ENCODE results near the gene CACNB2. TPM values are rescaled to one million over a fixed set of nuclear protein-coding genes. Genes with fewer than 3 reads are reported as not detected.

CACNB2 gene
- total RNA-seq, 2 donors from 2014 or later, result 16.8 to 21.6 TPM

DNA sequence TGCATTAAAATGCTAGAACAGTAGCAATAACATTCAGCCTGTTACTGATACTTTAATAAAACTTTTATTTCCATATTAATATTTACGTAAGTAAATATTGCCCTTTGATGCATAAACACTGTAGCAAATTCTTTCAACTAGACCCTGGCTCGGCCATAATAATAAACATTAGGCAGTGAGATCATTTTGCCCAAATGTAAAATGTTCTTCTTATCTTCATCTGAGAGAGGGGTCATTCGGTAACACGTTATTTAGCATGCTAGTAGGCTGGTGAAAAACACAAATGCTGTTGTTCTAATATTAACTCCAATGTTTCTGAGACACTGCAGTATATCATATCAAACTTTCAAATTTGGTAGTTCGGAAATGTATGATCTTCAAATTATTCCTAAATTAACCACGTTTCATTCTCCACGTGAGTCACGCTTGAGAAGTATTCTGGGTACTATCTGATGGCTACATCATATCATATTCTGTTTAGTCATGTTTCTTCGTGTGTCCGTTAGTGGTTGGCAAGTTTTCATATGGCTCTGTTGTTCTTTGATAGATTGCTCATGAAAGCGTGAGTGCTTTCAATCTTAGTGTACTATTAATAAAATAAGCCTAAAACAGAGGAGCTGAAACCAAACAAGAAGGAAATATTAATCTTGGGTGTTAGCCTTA lies 365.4 kb downstream of the CACNB2 start:
- intact Hi-C loops (cut with DNase I), result no loop called here
- DNase-seq (ENCODE audit: low spot score), result no peak

DNA sequence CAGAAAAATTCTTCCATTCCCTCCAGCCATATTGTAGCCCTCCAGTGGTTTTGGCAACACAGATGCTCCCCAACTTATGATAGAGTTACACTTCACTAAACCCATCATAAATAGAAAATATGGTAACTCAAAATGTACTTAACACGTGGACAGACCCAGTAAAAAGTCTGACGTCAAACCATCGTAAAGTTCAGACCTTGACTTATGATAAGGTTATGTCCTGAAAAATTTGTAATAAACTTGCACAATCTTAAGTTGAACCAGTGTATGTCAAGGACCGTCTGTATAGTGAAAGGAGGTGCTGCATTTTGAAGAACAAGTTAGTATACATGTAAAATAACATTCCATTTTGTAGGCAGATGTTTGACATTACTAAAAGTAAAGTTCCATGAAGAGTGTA lies 368.4 kb downstream of the CACNB2 start:
- intact Hi-C loops (cut with DNase I), result no loop called here
- no peak for DNase-seq (ENCODE audit: low spot score)

DNA sequence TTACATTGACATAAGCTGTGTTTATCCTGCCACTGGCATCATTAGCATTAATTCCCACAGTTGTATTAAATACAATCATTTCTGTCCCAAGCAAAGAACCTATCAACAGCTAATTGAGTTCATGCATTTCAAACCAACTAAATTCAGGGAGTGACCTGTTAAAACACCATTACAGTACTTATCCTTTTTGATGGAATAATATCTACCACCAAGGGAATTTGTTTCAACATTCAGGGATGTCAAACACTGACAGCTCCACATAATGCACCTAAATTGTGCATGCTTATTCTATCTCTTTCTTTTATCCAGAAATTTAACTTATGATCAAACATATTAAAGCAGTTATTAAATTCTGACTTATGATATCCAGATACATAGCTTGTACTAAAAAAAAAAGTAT lies 374.3 kb downstream of the CACNB2 start:
- DNase-seq (ENCODE audit: low spot score), result no peak
- intact Hi-C loops (cut with DNase I), result no loop called here

GRCh38 chr10:18516851-18517250 lies 376.6 kb downstream of the CACNB2 start:
- intact Hi-C loops (cut with DNase I), result no loop called here
- no peak for DNase-seq (ENCODE audit: low spot score)

DNA sequence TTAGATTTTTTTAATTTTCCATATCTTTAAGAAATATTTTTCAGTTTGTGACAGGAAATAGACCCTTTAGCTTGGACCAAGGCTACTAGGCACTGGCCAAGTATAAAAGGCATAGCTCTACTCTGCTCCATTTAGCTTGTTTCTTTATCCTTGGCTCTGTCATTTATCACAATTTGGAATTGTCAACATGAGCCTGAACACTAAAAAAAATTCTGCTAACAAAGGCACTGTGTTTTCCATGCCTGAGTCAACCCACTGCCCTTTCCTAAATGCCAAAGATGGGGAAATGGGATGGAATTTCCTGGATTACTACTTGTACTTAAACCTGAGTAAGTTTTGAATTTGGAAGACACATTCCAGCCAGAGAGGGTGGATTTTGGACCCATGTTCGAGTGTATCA lies 382.8 kb downstream of the CACNB2 start:
- DNase-seq (ENCODE audit: low spot score), result no peak
- intact Hi-C loops (cut with DNase I), result no loop called here

DNA sequence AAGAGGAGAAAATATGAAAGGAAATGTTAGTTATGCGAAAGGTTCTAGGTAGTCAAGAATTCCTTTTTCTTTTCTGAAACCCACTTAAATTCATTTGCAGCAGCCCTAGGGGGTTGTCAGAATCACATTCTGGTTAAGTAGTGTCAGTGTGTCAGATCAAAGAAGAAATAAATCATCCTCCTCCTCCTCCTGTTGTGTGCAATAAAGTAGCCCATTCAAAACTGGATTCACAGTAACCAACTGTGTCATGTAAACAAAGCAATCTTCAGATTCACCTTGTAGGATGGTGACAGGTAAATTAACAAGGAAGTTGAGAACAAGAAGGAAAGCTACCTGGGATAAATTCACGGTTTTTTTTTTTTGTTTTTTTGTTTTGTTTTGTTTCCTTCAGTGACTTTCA lies 383.6 kb downstream of the CACNB2 start:
- intact Hi-C loops (cut with DNase I), result no loop called here
- no peak for DNase-seq (ENCODE audit: low spot score)

GRCh38 chr10:18527687-18528086 lies 387.5 kb downstream of the CACNB2 start:
- DNase-seq (ENCODE audit: low spot score), result no peak
- intact Hi-C loops (cut with DNase I), result no loop called here

DNA sequence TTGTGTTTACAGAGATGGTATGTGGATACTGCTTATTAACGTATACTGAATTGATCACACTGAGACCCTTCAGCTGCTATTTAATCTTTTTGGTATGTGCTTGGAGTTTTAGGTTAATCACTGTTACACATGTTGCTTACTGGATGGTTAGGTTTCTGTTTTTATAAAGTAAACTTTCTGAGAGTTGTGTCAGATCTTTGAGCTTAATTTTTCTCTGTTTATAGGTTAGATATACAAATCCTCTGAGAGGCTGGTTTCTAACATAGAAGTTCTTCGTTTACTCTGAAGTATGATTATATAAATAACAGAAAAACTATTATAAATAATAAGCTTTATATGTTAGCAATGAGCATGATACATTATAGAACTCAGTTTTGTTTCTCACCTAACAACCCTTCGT lies 388.1 kb downstream of the CACNB2 start:
- intact Hi-C loops (cut with DNase I), result no loop called here
- no peak for DNase-seq (ENCODE audit: low spot score)

DNA sequence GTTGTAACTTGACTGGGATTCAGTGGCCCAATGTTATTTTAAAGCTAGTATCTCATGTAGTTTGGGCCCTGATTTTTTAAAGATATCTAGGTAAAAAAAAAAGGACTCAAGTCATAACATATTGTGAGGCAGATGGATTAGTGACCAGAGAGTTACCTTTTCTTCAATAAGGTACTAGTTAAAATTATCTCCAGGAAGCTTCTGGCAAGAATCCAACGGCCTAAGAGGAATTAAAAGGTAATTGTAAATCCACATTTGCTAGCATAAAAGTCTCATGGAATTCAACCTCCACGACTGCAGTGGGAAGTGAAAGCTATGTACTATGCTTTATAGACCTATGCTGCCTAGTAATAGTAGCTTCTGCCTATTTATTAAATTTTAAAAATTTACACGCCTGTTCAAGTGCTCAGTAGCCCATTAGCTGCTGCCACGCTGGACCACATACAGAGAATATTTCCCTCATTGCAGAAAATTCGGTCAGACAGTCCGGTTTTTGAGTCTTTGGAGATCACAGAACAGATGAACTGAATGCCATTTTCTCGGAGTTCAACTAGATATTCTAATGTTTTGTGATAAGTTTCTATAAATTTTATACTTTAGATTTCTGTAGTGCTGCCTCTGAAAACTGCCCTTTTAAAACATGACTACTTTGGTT lies 392.8 kb downstream of the CACNB2 start:
- intact Hi-C loops (cut with DNase I), result no loop called here
- no peak for DNase-seq (ENCODE audit: low spot score)

GRCh38 chr10:18533896-18534295 lies 393.7 kb downstream of the CACNB2 start:
- no peak for DNase-seq (ENCODE audit: low spot score)
- intact Hi-C loops (cut with DNase I), result no loop called here

DNA sequence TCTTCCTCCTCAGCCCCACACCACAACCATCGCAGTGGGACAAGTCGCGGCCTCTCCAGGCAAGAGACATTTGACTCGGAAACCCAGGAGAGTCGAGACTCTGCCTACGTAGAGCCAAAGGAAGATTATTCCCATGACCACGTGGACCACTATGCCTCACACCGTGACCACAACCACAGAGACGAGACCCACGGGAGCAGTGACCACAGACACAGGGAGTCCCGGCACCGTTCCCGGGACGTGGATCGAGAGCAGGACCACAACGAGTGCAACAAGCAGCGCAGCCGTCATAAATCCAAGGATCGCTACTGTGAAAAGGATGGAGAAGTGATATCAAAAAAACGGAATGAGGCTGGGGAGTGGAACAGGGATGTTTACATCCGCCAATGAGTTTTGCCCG lies 399.1 kb downstream of the CACNB2 start:
- intact Hi-C loops (cut with DNase I), result no loop called here
- DNase-seq (ENCODE audit: low spot score), result no peak

- DNase-seq (ENCODE audit: low spot score), result no peak
- intact Hi-C loops (cut with DNase I), result no loop called here
These were observed 400.0 kb downstream of the CACNB2 start for GRCh38 chr10:18540195-18540594.

DNA sequence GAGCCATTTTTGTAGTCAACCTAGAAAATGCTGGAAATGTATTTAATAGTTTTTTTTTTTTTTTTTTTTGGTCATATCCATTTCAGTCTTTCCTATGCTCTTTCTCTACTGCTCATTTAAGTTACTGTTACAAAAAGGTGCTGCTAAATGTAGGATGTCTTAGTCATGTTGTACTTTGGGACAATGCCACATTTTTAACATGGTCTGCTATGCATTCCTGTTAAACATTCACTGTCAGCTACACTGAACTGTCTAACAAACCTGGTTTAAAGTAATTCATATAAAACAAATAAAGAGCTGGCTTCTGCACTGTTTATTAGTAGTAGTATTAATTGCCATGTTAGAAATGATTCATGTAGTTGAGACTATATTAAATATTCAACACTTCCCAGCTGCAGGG lies 402.6 kb downstream of the CACNB2 start:
- no peak for DNase-seq (ENCODE audit: low spot score)
- intact Hi-C loops (cut with DNase I), result no loop called here

- no peak for DNase-seq (ENCODE audit: low spot score)
- intact Hi-C loops (cut with DNase I), result no loop called here
These were observed 405.5 kb downstream of the CACNB2 start for GRCh38 chr10:18545621-18546305.

DNA sequence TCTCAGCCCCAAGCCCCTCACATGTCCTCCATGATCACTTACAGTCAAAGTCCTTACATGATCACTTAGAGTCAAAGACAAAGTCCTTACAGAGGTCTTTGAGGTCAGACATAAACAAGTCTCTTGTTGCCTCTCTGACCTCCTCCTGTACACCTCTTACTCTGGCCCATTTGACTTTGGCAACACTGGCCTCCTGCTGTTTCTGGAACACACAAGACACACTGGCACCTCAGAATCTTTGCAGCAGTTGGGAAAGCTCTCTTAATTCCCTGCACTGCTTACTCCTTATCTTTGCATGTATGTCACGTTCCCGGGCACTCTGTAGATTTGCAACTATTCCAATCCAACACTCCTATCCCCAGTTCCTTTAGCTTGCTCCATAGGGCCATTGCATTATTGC lies 408.9 kb downstream of the CACNB2 start:
- DNase-seq (ENCODE audit: low spot score), result no peak
- intact Hi-C loops (cut with DNase I), result no loop called here

DNA sequence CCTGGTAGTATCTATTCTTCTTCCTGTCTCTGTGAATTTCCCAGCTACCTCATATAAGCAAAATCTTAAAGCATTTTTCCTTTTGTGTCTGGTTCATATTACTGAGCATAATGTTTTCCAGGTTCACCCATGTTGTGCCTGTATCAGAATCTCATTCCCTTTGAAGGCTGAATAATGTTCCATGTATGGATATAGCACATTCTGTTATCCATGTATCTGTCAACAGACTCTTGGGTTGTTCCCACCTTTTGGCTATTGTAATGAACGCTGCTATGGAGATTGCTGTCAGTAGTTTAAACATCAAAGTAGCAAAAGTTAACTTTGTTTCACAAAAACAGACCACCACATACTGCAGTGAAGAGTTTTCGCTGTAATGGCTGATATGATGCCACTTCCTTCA lies 411.2 kb downstream of the CACNB2 start:
- no peak for DNase-seq (ENCODE audit: low spot score)
- intact Hi-C loops (cut with DNase I), result no loop called here

GRCh38 chr10:18554479-18554878 lies 414.3 kb downstream of the CACNB2 start:
- DNase-seq (ENCODE audit: low spot score), result no peak
- intact Hi-C loops (cut with DNase I), result no loop called here

GRCh38 chr10:18556522-18557147 lies 416.4 kb downstream of the CACNB2 start:
- no peak for DNase-seq (ENCODE audit: low spot score)
- intact Hi-C loops (cut with DNase I), result no loop called here

DNA sequence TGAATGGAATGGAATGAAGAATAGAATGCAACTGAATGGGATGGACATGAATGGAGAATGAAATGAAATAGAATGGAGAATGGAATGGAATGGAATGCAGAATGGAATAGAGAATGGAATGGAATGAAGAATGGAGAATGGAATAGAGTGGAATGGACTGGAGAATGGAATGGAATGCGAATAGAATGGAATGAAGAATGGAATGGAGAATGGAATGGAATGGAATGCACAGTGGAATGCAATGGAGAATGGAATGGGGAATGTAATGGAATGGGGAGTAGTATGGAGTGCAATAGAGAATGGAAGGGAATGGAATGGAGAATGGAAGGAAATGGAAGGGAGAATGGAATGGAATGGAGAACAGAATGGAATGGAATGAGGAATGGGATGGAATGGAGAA lies 417.7 kb downstream of the CACNB2 start:
- intact Hi-C loops (cut with DNase I), result no loop called here
- DNase-seq (ENCODE audit: low spot score), result no peak

DNA sequence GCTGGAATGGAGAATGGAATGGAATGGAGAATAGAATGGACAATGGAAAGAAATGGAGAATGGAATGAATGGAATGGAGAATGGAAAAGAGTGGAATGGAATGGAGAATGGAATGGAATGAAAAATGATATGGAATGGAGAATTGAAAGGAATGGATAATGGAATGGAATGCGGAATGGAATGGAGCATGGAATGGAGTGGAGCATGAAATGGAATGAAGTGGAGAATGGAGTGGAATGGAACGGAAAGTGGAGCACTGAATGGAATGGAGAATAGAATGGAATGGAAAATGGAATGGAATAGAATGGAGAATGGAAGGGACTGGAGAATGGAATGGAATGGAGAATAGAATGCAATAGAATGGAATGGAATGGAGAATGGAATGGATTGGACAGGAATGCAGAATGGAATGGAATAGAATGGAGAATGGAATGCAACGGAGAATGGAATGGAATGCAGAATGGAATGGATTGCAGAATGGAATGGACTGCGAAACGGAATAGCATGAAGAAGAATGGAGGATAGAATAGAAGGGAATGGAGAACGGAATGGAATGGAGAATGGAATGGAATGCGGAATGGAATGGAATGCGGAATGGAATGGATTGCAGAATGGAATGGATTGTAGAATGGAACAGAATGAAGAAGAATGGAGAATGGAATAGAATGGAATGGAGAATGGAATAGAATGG lies 421.8 kb downstream of the CACNB2 start:
- intact Hi-C loops (cut with DNase I), result loop anchor here in 1 of 2 donors (10.0 kb wide), 1 partner anchor 633 kb away; no protein-coding TSS in a partner anchor
- no peak for DNase-seq (ENCODE audit: low spot score)

Data from posterior vena cava (tissue), 2 donors.